Activated naive CD4-positive, alpha-beta T cell treated with anti-CD3 and anti-CD28 coated beads, Interleukin-2, amount 10 ng/mL, durations not matched to agents 5 hours and 36 hours (primary cell): ENCODE measurements around the gene WIPF1. TPM values are rescaled to one million over a fixed set of nuclear protein-coding genes. Genes with fewer than 3 reads are reported as not detected.

Experiments
- total RNA-seq, 2 experiments: library from RNA; stranded (reverse); gene quantifications; one replicate each; pipeline ENCODE4 v1.2.3, GENCODE V29; 2021

WIPF1 gene
- 100 to 1,000 TPM; 459 to 481 TPM for total RNA-seq

DNA sequence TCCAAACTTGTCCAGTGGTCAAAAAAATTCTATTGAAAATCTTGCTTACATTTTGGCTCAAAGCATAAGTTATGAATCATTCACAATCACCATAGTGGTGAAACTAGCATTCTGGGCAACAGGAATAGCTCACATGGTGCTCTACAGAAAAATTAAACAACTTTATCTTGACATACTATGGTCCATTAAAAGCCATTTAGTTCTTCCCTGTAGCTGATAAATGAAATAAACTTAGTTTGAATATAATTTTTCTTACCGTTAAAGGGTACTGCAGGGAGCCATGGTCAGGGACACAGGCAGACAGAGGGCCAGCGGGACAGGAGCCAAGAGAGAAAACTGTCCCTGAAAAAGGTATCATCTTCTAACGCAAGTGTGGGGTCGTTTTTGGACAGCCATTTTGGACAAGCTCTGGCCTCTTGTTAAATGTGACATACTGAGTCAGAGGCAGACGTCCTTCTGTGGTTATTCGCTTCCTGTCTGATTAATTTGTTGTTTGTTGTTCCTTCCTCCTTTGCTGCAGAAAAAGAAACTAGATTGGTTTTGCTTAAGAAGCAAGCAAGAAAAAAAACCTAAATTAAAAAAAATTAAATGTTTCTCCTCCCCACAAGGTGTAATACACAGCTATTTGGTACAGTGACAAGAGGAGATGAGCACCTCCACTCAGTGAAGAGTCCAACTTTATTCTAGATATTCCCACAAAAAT is at the start of gene WIPF1:
WIPF1 (minus strand) TSS at position 460 of the 703 bp plus-strand sequence. CDS start 12,231 bp downstream, outside the sequence.

Other genes with a start within 250 kb of the WIPF1 start
- 10 to 100 TPM; 15.8 to 16.8 TPM for gene SCRN3, start 202.1 kb downstream of the WIPF1 start, total RNA-seq
- gene GPR155, start 110.8 kb downstream of the WIPF1 start, total RNA-seq, result 10 to 100 TPM; 36.3 to 43.8 TPM
- gene CHRNA1, start 166.7 kb upstream of the WIPF1 start, total RNA-seq, result not detected